Muscle of leg (tissue), 11 donors: ENCODE results near the gene NUDT16. TPM values are rescaled to one million over a fixed set of nuclear protein-coding genes. Genes with fewer than 3 reads are reported as not detected.
"Not testable (repeated sequence)": the region's sequence is repeated elsewhere in the genome, so short reads cannot be mapped to it uniquely, and the experiment has no call there.

Experiments used
- DNase-seq: peaks from one replicate; pipeline ENCODE4 v3.0.0; 2013
- H3K27ac ChIP-seq: one replicate; pipeline ENCODE4 v1.5.1; 2013; ENCODE audit warnings: mild to moderate bottlenecking, low read length, control low read depth
- H3K27me3 ChIP-seq: one replicate; pipeline ENCODE4 v1.6.1; 2013; ENCODE audit warnings: low read length; ENCODE audit not compliant: control insufficient read depth, insufficient read depth
- H3K36me3 ChIP-seq: one replicate; pipeline ENCODE4 v1.6.1; 2013; ENCODE audit warnings: low read length; ENCODE audit not compliant: control insufficient read depth, insufficient read depth
- H3K4me1 ChIP-seq: one replicate; pipeline ENCODE4 v1.6.1; 2013; ENCODE audit warnings: low read length; ENCODE audit not compliant: control insufficient read depth, insufficient read depth
- H3K4me3 ChIP-seq: one replicate; pipeline ENCODE4 v1.5.1; 2013; ENCODE audit warnings: low read length, control low read depth
- H3K9me3 ChIP-seq: replicated peaks from 2 replicates; pipeline ENCODE4 v1.6.1; 2013; ENCODE audit warnings: low read depth, low read length; ENCODE audit not compliant: control insufficient read depth
- WGBS: methylation state at CpG from one replicate; pipeline ENCODE4 v1.1.5; 2013; ENCODE audit warnings: missing lambda C conversion rate; ENCODE audit not compliant: insufficient coverage; 5-methylcytosine and 5-hydroxymethylcytosine counted together
- polyA plus RNA-seq, 8 donors: library from polyadenylated mRNA; unstranded; fragments of 120-200 nt; gene quantifications; one replicate each; pipeline versions ENCODE4 v1.2.1 to v1.2.3, GENCODE V29; 2013; ENCODE audit warnings: inconsistent platforms in 1 of 8, low replicate concordance in 1 of 8; ENCODE audit not compliant: insufficient read length in 8 of 8, insufficient read depth in 1 of 8
- total RNA-seq: library from RNA; stranded (reverse); fragments of 120-200 nt; gene quantifications from one replicate; pipeline ENCODE4 v1.2.4, GENCODE V29; 2013

The NUDT16 gene
- total and polyA plus RNA-seq, 9 donors: 10.5 to 24.2 (median 21.4) TPM

GRCh38 chr3:131353986-131354385 is 27.6 kb upstream of the NUDT16 start:
- no CpG with 5 or more reads among the region's 2 CpGs for WGBS
- no peak overlapping the region for H3K4me3 ChIP-seq
- DNase-seq: no peak
- H3K27me3 ChIP-seq: no peaks in the 10 kb centered on the region
- peaks cover 3% of the 10 kb centered on the region for H3K4me1 ChIP-seq
- H3K27ac ChIP-seq: no peak overlapping the region
- no peaks in the 10 kb centered on the region for H3K9me3 ChIP-seq
- H3K36me3 ChIP-seq: no peaks in the 10 kb centered on the region

DNA sequence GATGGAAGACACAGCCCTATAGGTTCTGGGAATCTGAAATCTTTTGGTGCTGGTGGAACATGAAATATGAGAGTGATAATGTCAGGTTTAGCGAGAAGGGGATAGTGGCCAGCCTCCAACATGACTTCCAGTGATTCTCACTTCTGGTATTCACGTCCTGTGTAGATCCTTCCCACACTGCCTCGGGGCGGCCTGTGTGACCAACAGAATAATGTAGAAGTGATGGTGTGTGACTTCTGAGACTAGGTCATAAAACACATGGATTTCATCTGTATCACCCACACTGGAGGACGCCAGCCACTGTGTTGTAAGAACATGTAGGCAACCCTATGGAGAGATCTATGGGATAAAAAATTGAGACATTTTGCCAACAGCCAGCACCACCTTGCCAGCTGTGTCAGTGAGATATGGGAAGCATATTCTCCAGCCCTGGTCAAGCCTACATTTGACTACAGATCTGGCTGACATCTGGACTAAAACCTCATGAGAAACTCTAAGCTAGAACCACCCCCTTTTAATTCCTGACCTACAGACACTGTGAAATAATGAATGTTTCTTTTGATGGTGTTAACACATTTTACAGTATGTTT is 25.5 kb upstream of the NUDT16 start:
- 80% methylated on average over 1 of the region's 5 CpGs for WGBS

DNA sequence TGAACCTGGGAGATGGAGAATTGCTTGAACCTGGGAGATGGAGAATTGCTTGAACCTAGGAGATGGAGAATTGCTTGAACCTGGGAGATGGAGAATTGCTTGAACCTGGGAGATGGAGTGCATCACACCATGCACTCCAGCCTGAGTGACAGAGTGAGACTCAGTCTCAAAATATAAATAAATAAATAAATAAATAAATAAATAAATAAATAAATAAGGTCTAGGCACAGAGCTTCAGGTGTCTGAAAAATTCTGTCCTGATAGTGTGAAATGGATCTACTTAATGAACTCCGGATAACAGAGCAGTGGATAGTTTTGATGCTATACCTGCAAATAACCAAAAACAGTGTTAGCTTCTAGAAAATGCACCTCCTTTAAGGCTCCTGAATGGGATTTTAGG is 24.3 kb upstream of the NUDT16 start:
- no CpG with 5 or more reads among the region's 1 CpG for WGBS
- no peaks in the 10 kb centered on the region for H3K9me3 ChIP-seq
- DNase-seq: no peak

More for the DNA sequence above, 25.5 kb upstream of the NUDT16 start:
- Histone ChIP-seq H3K4me1 (peaks cover 3% of the 10 kb centered on the region), H3K27ac (no peak overlapping the region), H3K9me3 (no peaks in the 10 kb centered on the region), H3K27me3 (no peaks in the 10 kb centered on the region), H3K4me3 (no peak overlapping the region), H3K36me3 (no peaks in the 10 kb centered on the region)
- DNase-seq: no peak

GRCh38 chr3:131360191-131360755 is 21.3 kb upstream of the NUDT16 start:
- no peak overlapping the region for H3K4me3 ChIP-seq
- no peaks in the 10 kb centered on the region for H3K36me3 ChIP-seq
- H3K27me3 ChIP-seq: no peaks in the 10 kb centered on the region
- no peak for DNase-seq
- no peaks in the 10 kb centered on the region for H3K9me3 ChIP-seq
- H3K27ac ChIP-seq: no peak overlapping the region
- 80% methylated on average over 1 of the region's 4 CpGs for WGBS
- peaks cover 10% of the 10 kb centered on the region for H3K4me1 ChIP-seq

More for the DNA sequence above, 24.3 kb upstream of the NUDT16 start:
- H3K4me1 ChIP-seq: peaks cover 12% of the 10 kb centered on the region
- no peaks in the 10 kb centered on the region for H3K36me3 ChIP-seq
- H3K4me3 ChIP-seq: no peak overlapping the region
- H3K27ac ChIP-seq: no peak overlapping the region
- H3K27me3 ChIP-seq: no peaks in the 10 kb centered on the region

DNA sequence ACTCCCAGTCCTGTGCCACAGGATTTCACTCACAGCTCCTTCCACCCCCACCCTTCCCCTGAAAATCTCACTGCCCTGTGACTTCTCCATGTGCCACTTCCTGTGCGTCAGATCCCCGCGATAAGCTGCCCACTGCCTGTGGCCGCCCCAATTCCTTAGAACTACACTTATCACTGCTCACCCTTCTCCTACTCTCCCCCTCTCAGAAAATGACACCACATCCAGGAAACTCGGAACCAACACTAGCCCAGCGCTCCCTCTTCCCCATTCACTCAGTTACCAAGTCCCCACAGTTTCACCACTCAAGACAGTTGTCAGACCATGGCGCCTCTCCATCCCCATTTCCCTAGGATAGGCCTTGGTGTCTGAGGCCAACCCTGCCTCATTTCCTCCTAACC is 20.5 kb upstream of the NUDT16 start:
- not testable (repeated sequence) for H3K9me3 ChIP-seq, H3K27ac ChIP-seq, H3K36me3 ChIP-seq, H3K27me3 ChIP-seq, DNase-seq, H3K4me3 ChIP-seq
- peaks cover 10% of the 10 kb centered on the region for H3K4me1 ChIP-seq
- WGBS: 88% methylated on average over 7 of the region's 7 CpGs

- peak overlapping the region; percentile 55 for H3K4me3 ChIP-seq
- WGBS: 6% methylated on average over 60 of the region's 64 CpGs
- H3K9me3 ChIP-seq: no peaks in the 10 kb centered on the region
- DNase-seq: peak; percentile 67
- no peaks in the 10 kb centered on the region for H3K27me3 ChIP-seq
- no peak overlapping the region for H3K27ac ChIP-seq
- H3K4me1 ChIP-seq: peaks cover 10% of the 10 kb centered on the region
- H3K36me3 ChIP-seq: no peaks in the 10 kb centered on the region
Measured at GRCh38 chr3:131361464-131362421, 19.8 kb upstream of the NUDT16 start.

DNA sequence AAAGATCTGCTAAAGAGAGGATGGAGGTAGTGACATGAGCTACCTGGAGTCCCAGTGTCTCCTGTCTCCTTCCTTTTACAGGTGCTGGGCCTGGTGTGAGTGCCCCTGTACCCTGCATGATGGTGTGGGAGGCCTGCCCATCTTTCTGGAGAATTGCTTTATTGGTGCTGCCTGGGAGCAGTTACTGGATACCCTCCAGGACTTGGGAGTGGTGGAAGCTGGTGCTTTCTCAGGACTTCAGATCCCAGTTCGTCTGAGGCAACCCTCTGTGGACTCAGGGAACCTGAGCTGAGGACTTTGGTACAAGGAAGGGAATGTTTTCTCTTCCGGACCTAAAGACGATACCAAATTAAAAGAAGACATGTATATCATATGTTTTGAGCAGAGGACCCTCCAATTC is 18.3 kb upstream of the NUDT16 start:
- Histone ChIP-seq H3K4me3 (no peak overlapping the region), H3K27ac (no peak overlapping the region), H3K27me3 (no peaks in the 10 kb centered on the region), H3K36me3 (no peaks in the 10 kb centered on the region), H3K9me3 (no peaks in the 10 kb centered on the region), H3K4me1 (peaks cover 10% of the 10 kb centered on the region)
- DNase-seq: no peak
- WGBS: 100% methylated on average over 2 of the region's 3 CpGs

GRCh38 chr3:131370935-131371687 is 10.5 kb upstream of the NUDT16 start:
- H3K27ac ChIP-seq: no peak overlapping the region
- no peak overlapping the region for H3K4me3 ChIP-seq
- WGBS: 96% methylated on average over 4 of the region's 10 CpGs
- no peaks in the 10 kb centered on the region for H3K4me1 ChIP-seq
- no peak for DNase-seq
- H3K27me3 ChIP-seq: no peaks in the 10 kb centered on the region
- peaks cover 18% of the 10 kb centered on the region for H3K36me3 ChIP-seq
- no peaks in the 10 kb centered on the region for H3K9me3 ChIP-seq

- Histone ChIP-seq H3K27ac (no peak overlapping the region), H3K4me1 (no peaks in the 10 kb centered on the region), H3K27me3 (no peaks in the 10 kb centered on the region), H3K4me3 (no peak overlapping the region), H3K36me3 (peaks cover 19% of the 10 kb centered on the region), H3K9me3 (no peaks in the 10 kb centered on the region)
- WGBS: 80% methylated on average over 1 of the region's 2 CpGs
- no peak for DNase-seq
Measured at GRCh38 chr3:131371688-131372066, 9.9 kb upstream of the NUDT16 start.

DNA sequence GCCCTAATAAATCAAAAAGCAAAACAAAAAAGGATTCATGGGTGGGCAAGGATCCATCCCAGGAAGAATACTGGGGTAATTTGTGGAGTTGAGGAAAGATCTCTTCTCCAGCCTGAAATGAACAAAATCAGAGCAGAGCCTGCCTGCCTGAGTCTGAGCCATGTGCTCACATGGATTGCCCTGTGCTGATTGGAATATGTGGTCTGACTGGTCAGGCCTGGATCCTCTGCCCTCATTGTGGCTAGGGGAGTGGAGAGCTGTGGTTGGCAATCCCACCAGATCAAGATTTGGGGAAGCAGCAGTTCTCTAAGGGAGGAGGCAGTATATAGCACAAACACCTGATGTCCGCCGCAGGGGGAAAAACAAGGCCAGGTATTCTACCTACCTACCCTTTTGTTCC is 6.8 kb upstream of the NUDT16 start:
- DNase-seq: no peak
- no peaks in the 10 kb centered on the region for H3K4me1 ChIP-seq
- WGBS: no CpG with 5 or more reads among the region's 2 CpGs

More for the DNA sequence above, 6.8 kb upstream of the NUDT16 start:
- Histone ChIP-seq H3K27ac (no peak overlapping the region), H3K9me3 (no peaks in the 10 kb centered on the region), H3K36me3 (peaks cover 22% of the 10 kb centered on the region), H3K4me3 (no peak overlapping the region), H3K27me3 (no peaks in the 10 kb centered on the region)
